ENCODE results near the gene HS3ST5. TPM values are rescaled to one million over a fixed set of nuclear protein-coding genes. Genes with fewer than 3 reads are reported as not detected.

HS3ST5 gene
- total RNA-seq, 1 experiment from 2014 or later: 0.55 TPM

DNA sequence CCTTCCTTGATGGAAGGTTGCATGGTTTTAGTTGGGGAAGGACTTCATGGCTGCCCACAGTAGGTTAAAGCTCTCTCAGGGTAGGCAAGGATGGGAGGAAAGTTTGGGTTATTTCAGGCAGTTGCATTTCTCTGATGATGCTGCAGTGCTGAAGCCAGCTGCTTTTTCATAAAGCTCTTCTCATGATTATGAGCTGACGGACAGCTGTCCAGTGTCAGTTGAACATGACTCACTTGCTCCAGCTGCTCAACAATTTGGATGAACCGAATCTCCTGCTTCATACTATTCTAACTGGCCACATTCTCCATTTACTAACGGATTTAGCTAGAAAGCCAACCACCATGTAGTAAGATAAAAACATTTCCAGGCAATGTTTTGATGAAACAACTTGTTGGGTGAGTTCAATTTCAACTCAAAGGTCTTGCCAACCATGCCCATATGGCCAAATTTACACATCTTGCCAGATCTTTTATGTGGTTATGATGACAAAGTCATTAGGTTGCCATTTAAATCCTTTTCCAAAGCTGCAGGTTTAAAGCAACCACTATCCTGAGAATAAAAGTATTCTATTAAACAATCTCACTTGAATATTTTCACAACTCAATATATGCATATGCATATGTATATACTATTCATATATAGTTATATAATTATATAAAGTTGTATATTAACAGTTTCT is 125.9 kb downstream of the HS3ST5 start:
- peaks cover 3% of the 10 kb centered on the region; the same call in 1 of the 2 replicates for H3K36me3 ChIP-seq
- H3K27me3 ChIP-seq: no peaks in the 10 kb centered on the region
- H3K4me1 ChIP-seq: peaks cover 29% of the 10 kb centered on the region
- no peak overlapping the region for H3K4me3 ChIP-seq
- DNase-seq: peak; percentile 62 to 73
- peak overlapping the region; percentile 82 for H3K27ac ChIP-seq
- H3K9me3 ChIP-seq (replicated peaks): peaks cover 4% of the 10 kb centered on the region; the same call in 1 of the 2 replicates

DNA sequence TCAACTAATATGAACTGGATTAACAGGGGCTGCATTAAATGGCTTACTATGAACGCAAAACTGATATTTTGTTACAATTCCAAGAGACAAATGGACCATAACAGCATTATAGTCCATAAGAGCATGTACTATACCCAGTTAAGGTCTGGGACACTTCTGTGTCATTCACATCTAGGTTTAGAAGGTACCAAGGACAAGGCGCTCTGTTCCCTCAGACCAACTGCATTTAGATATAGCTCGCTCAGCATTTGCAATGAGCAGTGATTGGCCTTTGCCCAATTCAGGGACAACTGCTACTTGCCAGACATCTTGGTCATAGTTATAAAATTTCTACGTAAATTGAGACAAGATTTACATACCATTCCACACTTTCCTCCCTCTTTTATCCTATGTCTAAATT is 132.4 kb downstream of the HS3ST5 start:
- no peaks in the 10 kb centered on the region; the same call in 1 of the 2 replicates for H3K9me3 ChIP-seq (replicated peaks)
- peaks cover 3% of the 10 kb centered on the region; the same call in 1 of the 2 replicates for H3K36me3 ChIP-seq

DNA sequence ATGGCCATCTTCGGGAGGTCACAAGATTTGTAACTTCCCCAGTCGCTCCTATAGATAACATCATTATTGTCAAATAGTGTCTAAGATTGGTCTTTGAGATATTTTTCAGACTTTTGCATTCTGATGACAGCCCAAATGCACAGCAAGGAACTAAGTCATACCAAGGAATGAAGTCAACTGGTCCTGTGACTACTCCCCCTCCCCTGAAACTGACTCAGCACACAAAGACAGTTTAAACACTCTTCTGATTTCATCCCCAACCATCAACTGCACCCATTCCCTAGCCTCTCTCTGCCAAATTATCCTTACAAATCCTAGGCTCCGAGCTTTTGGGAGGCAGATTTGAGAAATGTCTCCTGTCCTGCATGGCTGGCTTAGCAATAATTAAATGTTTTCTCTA is 139.4 kb downstream of the HS3ST5 start:
- Histone ChIP-seq H3K9me3 (replicated peaks) (no peaks in the 10 kb centered on the region; the same call in 1 of the 2 replicates), H3K4me1 (no peaks in the 10 kb centered on the region), H3K27me3 (no peaks in the 10 kb centered on the region), H3K36me3 (no peaks in the 10 kb centered on the region), H3K4me3 (no peak overlapping the region), H3K27ac (no peak overlapping the region)
- no peak for DNase-seq

More for the DNA sequence above, 132.4 kb downstream of the HS3ST5 start:
- Histone ChIP-seq H3K27me3 (no peaks in the 10 kb centered on the region), H3K4me1 (no peaks in the 10 kb centered on the region), H3K4me3 (no peak overlapping the region), H3K27ac (no peak overlapping the region)
- DNase-seq: no peak

DNA sequence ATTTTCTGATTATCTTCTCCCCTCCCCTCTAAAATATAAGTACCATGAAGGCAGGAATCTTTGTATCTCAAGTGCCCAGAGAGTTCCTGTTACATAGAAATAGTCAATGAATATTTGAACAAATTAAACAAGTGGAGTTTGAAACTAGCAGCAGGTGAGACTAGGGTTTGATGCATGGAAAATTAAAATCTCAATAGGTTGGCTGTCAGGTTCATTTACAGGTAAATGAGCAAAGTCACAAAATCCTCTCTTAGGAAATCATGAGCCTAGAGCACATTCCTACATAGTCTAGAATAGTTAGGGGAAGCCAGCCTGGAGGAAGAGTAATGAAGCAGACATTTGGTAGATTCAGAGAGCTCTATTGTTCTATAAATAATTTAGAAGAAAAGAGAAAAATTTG is 140.4 kb downstream of the HS3ST5 start:
- no peak overlapping the region for H3K4me3 ChIP-seq
- H3K9me3 ChIP-seq (replicated peaks): no peaks in the 10 kb centered on the region
- no peaks in the 10 kb centered on the region for H3K27me3 ChIP-seq
- no peak for DNase-seq
- no peaks in the 10 kb centered on the region for H3K36me3 ChIP-seq
- H3K4me1 ChIP-seq: no peaks in the 10 kb centered on the region
- no peak overlapping the region for H3K27ac ChIP-seq

DNA sequence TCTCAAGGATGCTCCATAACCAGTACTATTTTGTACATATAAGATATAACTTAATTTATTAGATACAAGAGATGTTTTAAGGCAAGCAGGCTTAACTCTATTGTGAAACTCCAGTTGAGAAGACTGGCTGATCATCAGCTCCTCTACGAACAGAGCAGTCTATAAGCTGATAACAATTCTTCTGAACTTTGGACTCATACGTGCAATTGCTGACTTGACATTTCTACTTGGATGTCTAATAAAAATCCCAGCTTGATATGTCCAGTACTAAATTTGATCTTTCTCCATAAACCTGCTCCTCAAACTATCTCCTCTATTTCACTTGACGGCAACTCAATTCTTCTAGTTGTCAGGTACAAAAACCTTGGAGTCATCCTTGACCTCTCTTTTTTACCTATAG is 141.9 kb downstream of the HS3ST5 start:
- no peak overlapping the region for H3K27ac ChIP-seq
- no peaks in the 10 kb centered on the region for H3K4me1 ChIP-seq
- no peaks in the 10 kb centered on the region for H3K36me3 ChIP-seq
- H3K9me3 ChIP-seq (replicated peaks): no peaks in the 10 kb centered on the region
- DNase-seq: no peak
- no peak overlapping the region for H3K4me3 ChIP-seq
- H3K27me3 ChIP-seq: no peaks in the 10 kb centered on the region

DNA sequence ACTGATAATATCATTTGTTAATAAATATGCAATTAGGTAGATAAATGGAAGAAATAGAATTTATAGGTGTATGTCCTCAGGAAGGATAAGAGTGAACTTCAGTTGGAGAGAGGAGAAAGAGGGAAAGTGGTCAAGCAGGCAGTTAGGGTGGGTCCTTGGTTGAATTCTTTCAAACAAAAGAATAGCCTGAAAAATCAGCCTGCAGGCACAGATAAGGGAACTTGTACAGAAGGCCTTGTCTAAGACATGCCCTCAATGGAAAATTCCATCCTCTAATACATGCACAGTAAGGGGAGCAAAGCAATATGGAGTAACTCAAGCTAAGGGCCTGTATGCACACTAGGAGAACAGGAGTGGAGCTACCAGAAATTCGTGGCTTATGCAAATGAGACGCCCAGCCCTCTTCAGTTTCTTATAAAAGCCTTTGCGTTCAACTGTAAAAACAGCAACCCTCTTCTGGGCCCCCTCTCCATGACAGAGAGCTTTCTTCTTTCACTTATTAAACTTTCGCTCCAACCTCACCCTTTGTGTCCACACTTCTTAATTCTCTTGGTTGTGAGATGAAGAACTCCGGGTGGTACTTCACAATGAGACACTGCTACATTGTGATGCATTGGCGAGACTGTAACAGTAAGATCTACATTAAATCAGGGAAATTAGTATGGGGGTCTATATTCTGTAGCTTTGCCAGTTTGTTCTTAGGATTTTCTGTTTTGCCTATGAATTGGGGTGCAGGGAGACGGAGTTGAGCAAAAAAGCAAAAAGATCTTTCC is 147.0 kb downstream of the HS3ST5 start:
- DNase-seq: no peak
- Histone ChIP-seq H3K9me3 (replicated peaks) (no peaks in the 10 kb centered on the region), H3K27me3 (no peaks in the 10 kb centered on the region), H3K36me3 (no peaks in the 10 kb centered on the region), H3K4me3 (no peak overlapping the region), H3K27ac (no peak overlapping the region), H3K4me1 (no peaks in the 10 kb centered on the region)

DNA sequence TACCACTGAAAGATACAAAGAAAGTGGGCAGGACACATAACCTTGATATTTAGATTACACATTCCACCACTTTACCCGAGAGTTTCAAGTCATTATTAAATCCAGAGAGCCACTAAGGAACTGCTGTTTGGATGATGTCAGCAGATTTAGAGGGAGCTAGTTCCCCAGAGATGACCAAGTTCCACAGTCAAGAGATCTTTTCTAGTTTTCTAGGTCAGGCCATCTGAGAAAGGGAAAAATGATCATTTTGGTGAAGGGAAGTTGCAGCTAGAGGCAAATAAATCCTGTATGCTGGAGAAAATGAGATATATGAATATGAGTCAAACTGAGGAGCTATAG is 147.8 kb downstream of the HS3ST5 start:
- DNase-seq: no peak
- Histone ChIP-seq H3K4me3 (no peak overlapping the region), H3K9me3 (replicated peaks) (no peaks in the 10 kb centered on the region), H3K4me1 (no peaks in the 10 kb centered on the region), H3K36me3 (no peaks in the 10 kb centered on the region), H3K27ac (no peak overlapping the region), H3K27me3 (no peaks in the 10 kb centered on the region)

DNA sequence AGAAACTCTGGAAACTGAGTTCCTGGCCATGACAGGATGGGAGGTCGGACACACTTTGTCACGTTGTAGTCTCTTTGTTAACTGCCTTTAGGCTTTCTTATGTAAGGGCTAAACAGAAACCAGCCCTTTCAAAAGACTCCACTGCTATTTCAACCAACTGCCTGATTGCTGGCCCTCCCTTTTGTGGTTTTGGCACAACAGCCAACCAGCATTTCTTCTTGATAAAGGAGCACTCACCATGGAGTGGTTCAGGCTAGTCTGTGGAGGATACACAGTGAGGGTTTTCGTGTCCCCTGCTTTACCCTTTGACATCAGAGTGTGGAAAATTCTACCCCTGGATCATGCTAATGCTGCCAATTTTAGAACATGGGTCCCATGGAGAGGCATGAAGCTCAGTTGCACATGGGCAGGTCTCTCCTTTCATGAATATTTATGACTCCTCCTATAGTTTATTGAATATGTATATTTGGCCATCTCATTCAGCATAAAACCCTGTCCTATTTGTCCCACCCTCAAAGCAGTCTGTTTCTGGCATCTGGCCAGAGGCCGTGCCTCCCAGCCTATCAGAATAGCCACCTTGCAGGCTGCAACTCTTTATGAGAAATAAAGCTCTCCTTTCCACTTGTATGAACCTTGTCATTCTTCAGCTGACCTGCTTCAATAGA is 148.3 kb downstream of the HS3ST5 start:
- no peaks in the 10 kb centered on the region for H3K4me1 ChIP-seq
- no peaks in the 10 kb centered on the region for H3K9me3 ChIP-seq (replicated peaks)
- DNase-seq: peak; percentile 13 to 23
- H3K36me3 ChIP-seq: no peaks in the 10 kb centered on the region
- no peaks in the 10 kb centered on the region for H3K27me3 ChIP-seq
- H3K4me3 ChIP-seq: no peak overlapping the region
- H3K27ac ChIP-seq: no peak overlapping the region

DNA sequence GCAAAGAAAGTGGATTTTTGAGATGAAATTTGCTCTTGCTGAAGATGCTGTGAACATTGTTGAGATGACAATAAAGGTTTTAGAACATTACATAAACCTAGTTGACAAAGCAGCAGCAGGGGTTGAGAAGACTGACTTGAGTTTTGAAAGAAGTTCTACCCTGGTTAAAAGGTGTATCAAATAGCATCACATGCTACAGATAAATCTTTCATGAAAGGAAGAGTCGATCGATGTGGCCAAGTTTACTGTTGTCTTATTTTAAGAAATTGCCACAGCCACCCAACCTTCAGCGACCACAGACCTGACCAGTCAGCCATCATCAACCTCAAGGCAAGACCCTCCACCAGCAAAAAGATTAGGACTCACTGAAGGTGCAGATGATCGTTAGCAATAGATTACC is 155.3 kb downstream of the HS3ST5 start:
- Histone ChIP-seq H3K9me3 (replicated peaks) (no peaks in the 10 kb centered on the region), H3K4me1 (no peaks in the 10 kb centered on the region), H3K27ac (no peak overlapping the region), H3K36me3 (no peaks in the 10 kb centered on the region), H3K27me3 (no peaks in the 10 kb centered on the region), H3K4me3 (no peak overlapping the region)
- no peak for DNase-seq

DNA sequence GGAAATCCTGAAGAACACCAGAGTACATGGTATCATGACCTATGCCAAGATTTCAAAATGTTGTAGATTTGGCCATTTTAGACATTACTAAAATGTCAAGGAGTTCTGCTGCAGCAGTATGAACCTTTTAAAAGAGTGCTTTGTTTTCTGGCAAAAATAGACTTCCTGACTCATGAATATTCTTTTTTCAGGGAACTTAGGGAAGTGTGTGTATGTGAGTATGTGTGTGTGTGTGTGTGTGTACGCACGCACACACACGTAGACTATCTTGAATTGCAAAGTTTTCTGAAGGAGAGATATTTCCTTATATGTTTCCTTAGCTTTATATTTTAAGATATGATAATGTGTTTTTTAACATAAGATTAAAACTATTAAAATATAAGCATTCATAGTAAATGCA is 161.2 kb downstream of the HS3ST5 start:
- no peak overlapping the region for H3K4me3 ChIP-seq
- H3K4me1 ChIP-seq: no peaks in the 10 kb centered on the region
- H3K27me3 ChIP-seq: no peaks in the 10 kb centered on the region
- no peaks in the 10 kb centered on the region for H3K36me3 ChIP-seq
- H3K27ac ChIP-seq: no peak overlapping the region
- DNase-seq: no peak
- H3K9me3 ChIP-seq (replicated peaks): no peaks in the 10 kb centered on the region

DNA sequence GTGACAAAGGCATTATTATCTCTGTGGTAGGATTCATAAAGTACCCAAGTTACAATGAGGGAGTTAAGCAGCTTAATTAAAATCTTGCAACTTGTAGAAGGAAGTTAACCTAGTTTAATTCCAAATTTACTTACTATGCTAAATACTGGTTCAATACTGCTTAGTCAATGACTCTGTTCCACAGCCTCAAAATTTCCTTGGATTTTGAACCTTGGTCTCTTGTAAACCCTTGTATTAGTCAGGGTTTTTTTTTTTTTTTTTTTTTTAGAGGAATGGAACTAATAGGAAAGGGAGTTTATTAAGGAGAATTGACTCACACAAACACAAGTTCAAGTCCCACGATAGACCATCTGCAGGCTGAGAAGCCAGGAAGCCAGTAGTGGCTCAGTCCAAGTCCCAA is 163.4 kb downstream of the HS3ST5 start:
- Histone ChIP-seq H3K27me3 (no peaks in the 10 kb centered on the region), H3K4me1 (0 out of 2 replicates have a peak, but pooled peaks cover 3% of the 10 kb centered on the region), H3K4me3 (no peak overlapping the region), H3K36me3 (no peaks in the 10 kb centered on the region), H3K27ac (no peak overlapping the region), H3K9me3 (replicated peaks) (no peaks in the 10 kb centered on the region)
- DNase-seq: no peak

DNA sequence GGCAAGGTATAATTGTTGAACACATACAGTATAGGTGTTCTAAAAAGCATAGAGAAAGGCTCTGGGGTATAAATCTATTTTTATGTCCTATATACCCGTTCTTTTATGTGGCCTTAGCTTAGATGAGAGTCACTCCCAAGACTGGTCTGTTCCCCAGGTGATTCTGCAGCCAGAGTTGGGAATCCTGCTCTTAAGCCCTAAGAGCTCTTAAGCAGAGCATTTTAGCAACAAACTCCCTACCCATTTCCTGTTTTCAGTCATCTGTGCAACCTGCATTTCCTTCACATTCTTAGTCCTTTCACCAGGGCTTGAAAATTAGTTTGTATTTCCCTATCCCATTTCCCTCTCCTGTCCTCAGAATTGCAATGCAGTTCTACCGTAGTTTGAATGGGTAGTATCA is 166.1 kb downstream of the HS3ST5 start:
- no peaks in the 10 kb centered on the region for H3K36me3 ChIP-seq
- H3K27ac ChIP-seq: no peak overlapping the region
- 0 out of 2 replicates have a peak, but pooled peaks cover 3% of the 10 kb centered on the region for H3K4me1 ChIP-seq
- H3K27me3 ChIP-seq: no peaks in the 10 kb centered on the region
- no peak for DNase-seq
- no peak overlapping the region for H3K4me3 ChIP-seq
- no peaks in the 10 kb centered on the region for H3K9me3 ChIP-seq (replicated peaks)

DNA sequence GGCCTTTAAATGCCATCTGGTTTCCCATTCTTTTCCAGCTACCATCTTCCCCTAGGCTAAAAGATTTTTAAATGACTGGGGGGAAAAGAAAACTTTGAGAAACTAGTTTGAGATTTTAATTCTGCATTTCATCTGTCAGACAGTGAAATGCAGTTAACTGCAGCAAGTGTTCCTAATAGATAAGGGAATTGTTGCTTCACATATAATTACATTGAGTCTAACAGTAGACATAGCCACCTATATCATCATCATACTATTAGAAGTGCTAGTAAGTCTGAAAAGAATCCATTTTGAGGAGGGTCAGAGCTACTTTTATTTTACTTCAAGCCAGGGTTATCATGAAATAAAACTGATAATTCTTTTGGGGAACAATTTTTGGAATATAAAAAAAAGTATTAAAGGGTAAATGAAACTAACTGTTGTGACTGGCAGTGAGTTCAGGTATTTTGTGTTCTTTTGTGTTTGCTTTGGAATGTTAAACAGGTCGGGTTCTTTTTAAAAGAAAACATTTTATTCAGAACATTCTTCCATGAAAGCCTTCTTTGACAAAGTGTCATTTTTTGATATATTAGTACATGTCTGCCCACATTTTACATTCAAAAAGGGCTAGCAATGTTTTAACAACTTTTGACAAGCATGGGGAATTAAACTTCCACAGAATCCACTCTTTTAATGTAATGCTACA is 170.1 kb downstream of the HS3ST5 start:
- DNase-seq: no peak
- H3K36me3 ChIP-seq: no peaks in the 10 kb centered on the region
- H3K9me3 ChIP-seq (replicated peaks): no peaks in the 10 kb centered on the region

DNA sequence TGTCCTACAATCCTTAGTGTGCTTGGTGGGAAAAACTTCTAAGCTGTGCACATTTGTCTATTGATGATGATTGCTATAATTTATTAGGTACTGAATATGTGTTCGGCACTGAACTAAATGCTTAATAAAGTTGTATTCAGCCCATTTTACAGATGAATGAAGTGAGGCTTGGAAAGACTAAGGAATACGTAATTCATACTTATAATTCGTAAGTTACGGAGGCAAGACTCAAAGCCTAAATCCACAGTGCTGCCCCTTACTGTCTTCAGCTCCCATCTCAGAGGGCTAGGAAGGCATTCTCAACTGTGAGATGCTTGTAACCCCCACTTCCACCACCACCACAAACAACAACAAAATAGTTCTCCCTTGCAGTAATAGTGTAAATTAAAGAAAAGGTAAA is 171.3 kb downstream of the HS3ST5 start:
- Histone ChIP-seq H3K9me3 (replicated peaks) (no peaks in the 10 kb centered on the region), H3K36me3 (no peaks in the 10 kb centered on the region), H3K4me3 (no peak overlapping the region), H3K27me3 (no peaks in the 10 kb centered on the region), H3K4me1 (0 out of 2 replicates have a peak, but pooled peaks cover 3% of the 10 kb centered on the region), H3K27ac (no peak overlapping the region)
- DNase-seq: no peak

More for the DNA sequence above, 170.1 kb downstream of the HS3ST5 start:
- no peaks in the 10 kb centered on the region for H3K27me3 ChIP-seq
- H3K4me3 ChIP-seq: no peak overlapping the region
- H3K27ac ChIP-seq: no peak overlapping the region
- H3K4me1 ChIP-seq: 0 out of 2 replicates have a peak, but pooled peaks cover 3% of the 10 kb centered on the region

Measured in SJCRH30 (cell line).